CD14-positive monocyte (primary cell): Measurements from ENCODE around the gene CAMSAP2. TPM values are rescaled to one million over a fixed set of nuclear protein-coding genes. Genes with fewer than 3 reads are reported as not detected.

ENCODE experiments used
- DNase-seq, 3 donors: peaks; one replicate each; pipeline ENCODE4 v3.0.0-alpha.2; 2011 to 2022
- H2AFZ ChIP-seq: 2 replicates; pipeline ENCODE4 v1.6.0; 2012; ENCODE audit warnings: mild to moderate bottlenecking, low read depth, low read length, inconsistent platforms; ENCODE audit not compliant: insufficient read depth, poor library complexity, severe bottlenecking
- H3K27ac ChIP-seq, 2 donors: 1 replicate in 1 of 2; 2 replicates in 1 of 2; pipeline ENCODE4 v1.5.1; 2012 to 2013; ENCODE audit warnings: low read length in 2 of 2, control low read depth in 1 of 2, inconsistent platforms in 1 of 2, low read depth in 1 of 2, mild to moderate bottlenecking in 1 of 2
- H3K27me3 ChIP-seq, 2 donors: one replicate each; pipeline versions ENCODE4 v1.6.0 to v1.6.1; 2011 to 2013; ENCODE audit warnings: low read length in 2 of 2; ENCODE audit not compliant: control insufficient read depth in 2 of 2, insufficient read depth in 2 of 2
- H3K36me3 ChIP-seq, 2 donors: replicated peaks in 1 of 2; 1 replicate in 1 of 2; 2 replicates in 1 of 2; pipeline versions ENCODE4 v1.5.1 to v1.6.1; 2012 to 2013; ENCODE audit warnings: low read length in 2 of 2, control low read depth in 1 of 2, inconsistent platforms in 1 of 2, mild to moderate bottlenecking in 1 of 2; ENCODE audit not compliant: insufficient read depth in 2 of 2, control insufficient read depth in 1 of 2
- H3K4me1 ChIP-seq, 2 donors: 1 replicate in 1 of 2; 2 replicates in 1 of 2; pipeline versions ENCODE4 v1.5.1 to v1.6.1; 2012 to 2013; ENCODE audit warnings: low read length in 2 of 2, control low read depth in 1 of 2, inconsistent platforms in 1 of 2, mild to moderate bottlenecking in 1 of 2, moderate library complexity in 1 of 2; ENCODE audit not compliant: insufficient read depth in 2 of 2, control insufficient read depth in 1 of 2
- H3K4me2 ChIP-seq: replicated peaks from 2 replicates; pipeline ENCODE3; 2012; ENCODE audit warnings: low read length, moderate library complexity, mild to moderate bottlenecking; ENCODE audit not compliant: poor library complexity, severe bottlenecking; ENCODE audit errors: extremely low read depth
- H3K4me3 ChIP-seq, 3 experiments: fragments of 200-600 bp in 1 of 3; sonication (generic) in 1 of 3; replicated peaks in 1 of 3; 1 replicate in 2 of 3; 2 replicates in 1 of 3; pipeline ENCODE4 v1.5.1; 2011 to 2013; ENCODE audit warnings: low read length in 3 of 3, mild to moderate bottlenecking in 3 of 3, control low read depth in 2 of 3, low read depth in 2 of 3, inconsistent platforms in 1 of 3, moderate library complexity in 1 of 3
- H3K79me2 ChIP-seq: 2 replicates; pipeline ENCODE4 v1.6.0; 2012; ENCODE audit warnings: mild to moderate bottlenecking, control low read depth, inconsistent platforms, low read length, moderate library complexity; ENCODE audit not compliant: insufficient read depth
- H3K9ac ChIP-seq: 2 replicates; pipeline ENCODE4 v1.6.0; 2017; ENCODE audit warnings: low read length, mild to moderate bottlenecking; ENCODE audit not compliant: insufficient read depth, poor library complexity, severe bottlenecking
- H3K9me3 ChIP-seq, 2 donors: replicated peaks in 1 of 2; 1 replicate in 1 of 2; 2 replicates in 1 of 2; pipeline versions ENCODE4 v1.5.1 to v1.6.1; 2012 to 2013; ENCODE audit warnings: low read length in 2 of 2, control low read depth in 1 of 2; ENCODE audit not compliant: control insufficient read depth in 1 of 2, insufficient read depth in 1 of 2
- H4K20me1 ChIP-seq: 2 replicates; pipeline ENCODE4 v1.6.0; 2012; ENCODE audit warnings: mild to moderate bottlenecking, low read length, control low read depth, moderate library complexity; ENCODE audit not compliant: insufficient read depth
- H3K27ac Mint-ChIP-seq, 7 donors: one replicate each; pipeline ENCODE4 v1.8.0; 2020; ENCODE audit warnings: mild to moderate bottlenecking in 7 of 7, mixed read lengths in 7 of 7, moderate library complexity in 6 of 7, inconsistent platforms in 2 of 7
- H3K27me3 Mint-ChIP-seq, 3 donors: one replicate each; pipeline ENCODE4 v1.8.0; 2021 to 2022; ENCODE audit warnings: low read depth in 3 of 3, mild to moderate bottlenecking in 3 of 3, mixed read lengths in 3 of 3, moderate library complexity in 3 of 3, inconsistent platforms in 1 of 3
- H3K36me3 Mint-ChIP-seq, 2 donors: one replicate each; pipeline ENCODE4 v1.8.0; 2020; ENCODE audit warnings: mixed read lengths in 2 of 2, inconsistent platforms in 1 of 2, mild to moderate bottlenecking in 1 of 2
- H3K4me1 Mint-ChIP-seq: one replicate; pipeline ENCODE4 v1.8.0; 2020; ENCODE audit warnings: mild to moderate bottlenecking, mixed read lengths
- H3K4me3 Mint-ChIP-seq, 2 donors: one replicate each; pipeline ENCODE4 v1.8.0; 2020; ENCODE audit warnings: mild to moderate bottlenecking in 2 of 2, mixed read lengths in 2 of 2, moderate library complexity in 1 of 2
- H3K9me3 Mint-ChIP-seq, 7 donors: one replicate each; pipeline ENCODE4 v1.8.0; 2020 to 2022; ENCODE audit warnings: mixed read lengths in 7 of 7, mild to moderate bottlenecking in 6 of 7, moderate library complexity in 6 of 7, inconsistent platforms in 2 of 7
- CTCF ChIP-seq: fragments of 200-600 bp; IDR thresholded peaks from one replicate; pipeline ENCODE4 v1.8.0; 2022; ENCODE audit warnings: antibody characterized with exemption, mild to moderate bottlenecking
- WGBS: methylation state at CpG from one replicate; pipeline ENCODE4 v1.1.5; 2013; ENCODE audit warnings: missing lambda C conversion rate; ENCODE audit not compliant: insufficient coverage; 5-methylcytosine and 5-hydroxymethylcytosine counted together
- intact Hi-C, 2 donors: fragments of 100-400 bp; cut with micrococcal nuclease; formaldehyde crosslinking; loops; one replicate each; pipeline versions ENCODE4 v1.15.0 to v1.15.1; 2023
- polyA plus RNA-seq, 3 donors: library from polyadenylated mRNA; depleted of rRNA in 1 of 3; unstranded in 2 of 3; stranded (reverse) in 1 of 3; fragments of 300-500 nt in 2 of 3; fragments of >200 nt in 1 of 3; fragmentation: Illumina TruSeq in 2 of 3; gene quantifications; 1 replicate in 2 of 3; 2 replicates in 1 of 3; pipeline ENCODE4 v1.2.3, GENCODE V29; 2012 to 2021

The CAMSAP2 gene
- polyA plus RNA-seq, 3 donors: 0.89 to 1.3 (median 0.90) TPM

GRCh38 chr1:200869376-200869752 is 130.7 kb downstream of the CAMSAP2 start:
- Histone ChIP-seq H3K9me3 (no peaks in the 10 kb centered on the region), H3K4me1 (peaks cover 11 to 14% of the 10 kb centered on the region in 2 donors), H3K4me3 (no peak overlapping the region), H3K4me2 (no peak overlapping the region), H3K79me2 (no peaks in the 10 kb centered on the region), H3K9ac (no peak overlapping the region), H3K27ac (no peak overlapping the region), H4K20me1 (no peaks in the 10 kb centered on the region), H3K27me3 (peaks cover 7 to 26% of the 10 kb centered on the region in 2 donors), H3K36me3 (no peaks in the 10 kb centered on the region), H2AFZ (no peak overlapping the region)
- peaks cover 28% of the 10 kb centered on the region for H3K4me1 Mint-ChIP-seq
- H3K9me3 Mint-ChIP-seq: peaks cover 0 to 8% (median 4%) of the 10 kb centered on the region in 7 donors
- H3K36me3 Mint-ChIP-seq: peaks cover under 1 to 3% of the 10 kb centered on the region in 2 donors
- H3K4me3 Mint-ChIP-seq: no peak overlapping the region
- H3K27me3 Mint-ChIP-seq: peaks cover 24 to 29% (median 24%) of the 10 kb centered on the region in 3 donors
- no peak for TF ChIP-seq CTCF
- WGBS: 68% methylated on average over 3 of the region's 5 CpGs
- intact Hi-C loops: no loop called here
- DNase-seq: no peak
- peak overlapping the region in 1 of 7 donors; percentile 51 for H3K27ac Mint-ChIP-seq

GRCh38 chr1:200869753-200870391 is 131.2 kb downstream of the CAMSAP2 start:
- Mint-ChIP-seq H3K36me3 (peaks cover 5% of the 10 kb centered on the region in 2 donors), H3K4me3 (no peak overlapping the region), H3K27me3 (peaks cover 29 to 34% (median 29%) of the 10 kb centered on the region in 3 donors), H3K4me1 (peaks cover 30% of the 10 kb centered on the region), H3K9me3 (peaks cover 0 to 8% (median 4%) of the 10 kb centered on the region in 7 donors), H3K27ac (peak overlapping the region in 1 of 7 donors; percentile 51)
- WGBS: no CpG with 5 or more reads among the region's 9 CpGs
- Histone ChIP-seq H3K27me3 (peaks cover 11 to 30% of the 10 kb centered on the region in 2 donors), H4K20me1 (no peaks in the 10 kb centered on the region), H3K4me3 (no peak overlapping the region), H3K9ac (no peak overlapping the region), H3K4me1 (peaks cover 11 to 14% of the 10 kb centered on the region in 2 donors), H2AFZ (no peak overlapping the region), H3K9me3 (no peaks in the 10 kb centered on the region), H3K4me2 (no peak overlapping the region), H3K36me3 (no peaks in the 10 kb centered on the region), H3K27ac (no peak overlapping the region), H3K79me2 (no peaks in the 10 kb centered on the region)
- intact Hi-C loops: no loop called here
- TF ChIP-seq CTCF: no peak
- DNase-seq: no peak
